Neural cell (in vitro differentiated cells): ENCODE results near the gene C20orf144. TPM values are rescaled to one million over a fixed set of nuclear protein-coding genes. Genes with fewer than 3 reads are reported as not detected.
A peak's percentile ranks its signal among the peaks of the same experiment; 100 is the strongest.

Experiments used
- H2AFZ ChIP-seq: fragments of 200-600, 300-800 bp; sonication (generic), shearing (Covaris generic); 2 replicates; pipeline ENCODE4 v1.6.0; 2014; ENCODE audit warnings: low read depth, mild to moderate bottlenecking, antibody characterized with exemption, low read length, moderate library complexity
- H3F3A ChIP-seq: fragments of 200-600 bp; shearing (Covaris generic); 2 replicates; pipeline ENCODE4 v1.6.1; 2016; ENCODE audit warnings: mild to moderate bottlenecking, moderate library complexity, mixed read lengths, antibody characterized with exemption, low read length; ENCODE audit not compliant: insufficient read depth, poor library complexity, severe bottlenecking
- H3K27ac ChIP-seq: fragments of 200-600, 300-800 bp; sonication (generic), shearing (Covaris generic); 2 replicates; pipeline ENCODE4 v1.5.1; 2014; ENCODE audit warnings: mild to moderate bottlenecking, low read length, moderate library complexity
- H3K27me3 ChIP-seq: fragments of 300-800, 200-600 bp; sonication (generic), shearing (Covaris generic); 2 replicates; pipeline ENCODE4 v1.6.0; 2014; ENCODE audit warnings: mild to moderate bottlenecking, low read depth, low read length, moderate library complexity; ENCODE audit not compliant: insufficient read depth
- H3K36me3 ChIP-seq: fragments of 300-800, 200-600 bp; sonication (generic), shearing (Covaris generic); 2 replicates; pipeline ENCODE4 v1.5.1; 2014; ENCODE audit warnings: mild to moderate bottlenecking, antibody characterized with exemption, low read length, moderate library complexity; ENCODE audit not compliant: insufficient read depth
- H3K4me2 ChIP-seq: fragments of 300-800, 200-600 bp; sonication (generic), shearing (Covaris generic); 2 replicates; pipeline ENCODE4 v1.6.0; 2014; ENCODE audit warnings: mild to moderate bottlenecking, low read length
- H3K4me3 ChIP-seq: fragments of 300-800, 200-600 bp; sonication (generic), shearing (Covaris generic); 2 replicates; pipeline ENCODE4 v1.5.1; 2014; ENCODE audit warnings: mild to moderate bottlenecking, low read length, moderate library complexity
- H3K79me2 ChIP-seq: fragments of 200-600 bp; shearing (Covaris generic); replicated peaks from 2 replicates; pipeline ENCODE4 v1.6.0; 2014; ENCODE audit warnings: mild to moderate bottlenecking, low read length, moderate library complexity; ENCODE audit not compliant: insufficient read depth
- H3K9ac ChIP-seq: fragments of 300-800, 200-600 bp; sonication (generic), shearing (Covaris generic); 2 replicates; pipeline ENCODE4 v1.6.1; 2016; ENCODE audit warnings: mild to moderate bottlenecking, low read length, mixed read lengths
- H3K9me2 ChIP-seq: fragments of 200-600 bp; shearing (Covaris generic); 2 replicates; pipeline ENCODE4 v1.6.1; 2016; ENCODE audit warnings: mild to moderate bottlenecking, low read length, mixed read lengths; ENCODE audit not compliant: insufficient read depth
- H3K9me3 ChIP-seq: fragments of 200-600, 300-800 bp; sonication (generic), shearing (Covaris generic); 2 replicates; pipeline ENCODE4 v1.6.1; 2016; ENCODE audit warnings: mild to moderate bottlenecking, mixed run types, low read length, moderate library complexity, mixed read lengths
- H4K20me1 ChIP-seq: fragments of 200-600 bp; shearing (Covaris generic); 2 replicates; pipeline ENCODE4 v1.6.1; 2016; ENCODE audit warnings: mild to moderate bottlenecking, mixed run types; ENCODE audit not compliant: insufficient read depth
- EP300 ChIP-seq: fragments of 450-650 bp; conservative IDR thresholded peaks from 2 replicates; pipeline ENCODE4 v1.6.1; 2014; ENCODE audit warnings: antibody characterized with exemption, mild to moderate bottlenecking, moderate library complexity; ENCODE audit not compliant: poor library complexity, severe bottlenecking
- EZH2 ChIP-seq: fragments of 200-600, 300-800 bp; shearing (Covaris generic), sonication (generic); IDR thresholded peaks from 2 replicates; pipeline ENCODE4 v1.6.1; 2014; ENCODE audit warnings: antibody characterized with exemption, low read length, borderline replicate concordance, mild to moderate bottlenecking; ENCODE audit not compliant: insufficient read depth, poor library complexity, severe bottlenecking
- MXI1 ChIP-seq: fragments of 450-650 bp; conservative IDR thresholded peaks from 2 replicates; pipeline ENCODE4 v1.6.1; 2014; ENCODE audit warnings: antibody characterized with exemption, mild to moderate bottlenecking; ENCODE audit not compliant: poor library complexity, severe bottlenecking
- POLR2AphosphoS5 ChIP-seq: IDR thresholded peaks from 2 replicates; pipeline ENCODE4 v1.6.1; 2012
- RAD21 ChIP-seq: fragments of 450-650 bp; conservative IDR thresholded peaks from 2 replicates; pipeline ENCODE4 v1.6.1; 2014; ENCODE audit warnings: antibody characterized with exemption, mild to moderate bottlenecking, moderate library complexity
- REST ChIP-seq: IDR thresholded peaks from 2 replicates; pipeline ENCODE4 v1.6.1; 2012; ENCODE audit warnings: borderline replicate concordance
- SMC3 ChIP-seq: fragments of 450-650 bp; conservative IDR thresholded peaks from 2 replicates; pipeline ENCODE4 v1.6.1; 2014; ENCODE audit warnings: antibody characterized with exemption, mild to moderate bottlenecking, moderate library complexity; ENCODE audit not compliant: poor library complexity
- TAF1 ChIP-seq: IDR thresholded peaks from 2 replicates; pipeline ENCODE4 v1.6.1; 2012; ENCODE audit warnings: low read depth
- polyA plus RNA-seq: library from polyadenylated mRNA; depleted of rRNA; stranded (reverse); fragments of >200 nt; gene quantifications from 2 replicates; pipeline ENCODE4 v1.2.3, GENCODE V29; 2014
- TF ChIP-seq, protein P1 (sequence below): fragments of 450-650 bp; IDR thresholded peaks from 2 replicates; pipeline ENCODE4 v1.5.1; 2014; ENCODE audit warnings: antibody characterized with exemption, mild to moderate bottlenecking, moderate library complexity; ENCODE audit not compliant: poor library complexity, severe bottlenecking

The C20orf144 gene
- polyA plus RNA-seq, 1 donor from 2014 or later, result not detected

- TF ChIP-seq MXI1, result no peak
These were observed 10.5 kb upstream of the C20orf144 start (continued) for GRCh38 chr20:33651562-33652048.

DNA sequence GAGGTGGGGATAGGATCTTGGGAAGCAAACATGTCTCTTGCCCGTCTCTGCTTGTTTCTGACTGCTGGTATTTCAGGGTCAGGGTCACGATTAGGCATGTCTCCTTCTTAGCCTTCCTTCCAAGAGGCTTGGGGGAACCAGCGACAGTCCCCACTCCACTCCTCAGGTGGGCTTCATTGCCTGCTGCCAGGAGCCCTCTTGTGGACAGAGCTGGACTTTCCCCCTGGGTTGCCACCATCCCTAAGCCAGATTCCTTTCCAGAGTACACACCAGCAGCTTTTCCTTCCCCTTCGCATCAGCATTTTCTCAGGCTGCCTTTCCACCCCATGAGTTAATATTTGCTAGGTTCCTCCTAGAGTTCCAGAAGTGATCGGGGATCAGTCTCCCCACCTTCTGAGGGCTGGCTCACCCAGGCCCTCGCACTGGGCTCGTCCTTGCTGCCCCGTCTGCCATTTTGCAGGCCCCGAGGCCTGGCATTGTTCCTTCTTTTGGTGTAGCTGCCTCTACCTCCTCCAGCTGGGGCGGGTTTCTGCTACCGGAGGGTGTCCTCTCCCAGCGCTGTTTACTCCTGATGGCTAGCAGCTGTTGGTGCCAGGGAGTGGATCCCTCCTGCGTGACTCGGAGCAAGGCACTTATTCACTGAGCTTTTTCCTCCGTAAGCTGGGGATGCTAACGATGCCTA, 8.8 kb upstream of the C20orf144 start:
- Histone ChIP-seq H3K79me2 (no peaks in the 10 kb centered on the region), H3K9me2 (no peaks in the 10 kb centered on the region), H3K9me3 (no peaks in the 10 kb centered on the region), H3K27me3 (no peaks in the 10 kb centered on the region), H3K36me3 (no peaks in the 10 kb centered on the region), H3K4me2 (no peak overlapping the region), H2AFZ (no peak overlapping the region), H3F3A (no peaks in the 10 kb centered on the region), H3K4me3 (no peak overlapping the region), H4K20me1 (no peaks in the 10 kb centered on the region), H3K9ac (no peak overlapping the region), H3K27ac (no peak overlapping the region)
- no peak for TF ChIP-seq EP300
- TF ChIP-seq RAD21, result peak; percentile 66
- no peak for TF ChIP-seq MXI1
- TF ChIP-seq EZH2, result no peak
- TF ChIP-seq, protein P1, sequence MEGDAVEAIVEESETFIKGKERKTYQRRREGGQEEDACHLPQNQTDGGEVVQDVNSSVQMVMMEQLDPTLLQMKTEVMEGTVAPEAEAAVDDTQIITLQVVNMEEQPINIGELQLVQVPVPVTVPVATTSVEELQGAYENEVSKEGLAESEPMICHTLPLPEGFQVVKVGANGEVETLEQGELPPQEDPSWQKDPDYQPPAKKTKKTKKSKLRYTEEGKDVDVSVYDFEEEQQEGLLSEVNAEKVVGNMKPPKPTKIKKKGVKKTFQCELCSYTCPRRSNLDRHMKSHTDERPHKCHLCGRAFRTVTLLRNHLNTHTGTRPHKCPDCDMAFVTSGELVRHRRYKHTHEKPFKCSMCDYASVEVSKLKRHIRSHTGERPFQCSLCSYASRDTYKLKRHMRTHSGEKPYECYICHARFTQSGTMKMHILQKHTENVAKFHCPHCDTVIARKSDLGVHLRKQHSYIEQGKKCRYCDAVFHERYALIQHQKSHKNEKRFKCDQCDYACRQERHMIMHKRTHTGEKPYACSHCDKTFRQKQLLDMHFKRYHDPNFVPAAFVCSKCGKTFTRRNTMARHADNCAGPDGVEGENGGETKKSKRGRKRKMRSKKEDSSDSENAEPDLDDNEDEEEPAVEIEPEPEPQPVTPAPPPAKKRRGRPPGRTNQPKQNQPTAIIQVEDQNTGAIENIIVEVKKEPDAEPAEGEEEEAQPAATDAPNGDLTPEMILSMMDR, result peak; percentile 70
- no peak for TF ChIP-seq TAF1
- TF ChIP-seq POLR2AphosphoS5, result no peak
- peak; percentile 73 for TF ChIP-seq SMC3

GRCh38 chr20:33653900-33654596, 8.1 kb upstream of the C20orf144 start:
- no peaks in the 10 kb centered on the region for H3K79me2 ChIP-seq
- no peak for TF ChIP-seq SMC3
- TF ChIP-seq EP300, result no peak
- no peak for TF ChIP-seq MXI1
- TF ChIP-seq POLR2AphosphoS5, result no peak
- TF ChIP-seq, protein P1, result no peak
- TF ChIP-seq EZH2, result no peak
- TF ChIP-seq TAF1, result no peak
- no peak for TF ChIP-seq REST
- no peak for TF ChIP-seq RAD21
- no peak overlapping the region for H3K4me2 ChIP-seq
- no peaks in the 10 kb centered on the region for H3K27me3 ChIP-seq
- H3K36me3 ChIP-seq, result no peaks in the 10 kb centered on the region
- H3K4me3 ChIP-seq, result no peak overlapping the region
- no peaks in the 10 kb centered on the region for H3F3A ChIP-seq
- no peaks in the 10 kb centered on the region for H3K9me2 ChIP-seq
- H3K9ac ChIP-seq, result no peak overlapping the region
- H2AFZ ChIP-seq, result no peak overlapping the region
- no peaks in the 10 kb centered on the region for H3K9me3 ChIP-seq
- no peak overlapping the region for H3K27ac ChIP-seq
- H4K20me1 ChIP-seq, result no peaks in the 10 kb centered on the region
